K562 (cell line): ENCODE measurements around the gene P2RY8.

Experiments used
- CTCF ChIP-seq, 3 experiments: IDR thresholded peaks in 2 of 3; conservative IDR thresholded peaks in 1 of 3; 2 replicates each; pipeline ENCODE4 v1.5.1; 2011 to 2012; ENCODE audit warnings: low read length in 3 of 3, mild to moderate bottlenecking in 3 of 3, control low read depth in 2 of 3, improper control_type of control experiment in 1 of 3, inconsistent platforms in 1 of 3, low read depth in 1 of 3, mixed read lengths in 1 of 3, moderate library complexity in 1 of 3; ENCODE audit not compliant: insufficient read depth in 2 of 3
- EP300 ChIP-seq: IDR thresholded peaks from 2 replicates; pipeline ENCODE4 v1.6.1; 2012; ENCODE audit warnings: low read length, improper control_type of control experiment
- GTF2E2 ChIP-seq: fragments of 200-800 bp; sonication (Bioruptor generic); IDR thresholded peaks from 2 replicates; pipeline ENCODE4 v1.6.1; 2016; ENCODE audit warnings: missing genetic modification characterization, missing compliant biosample characterization
- MTA1 ChIP-seq: fragments of 450-650 bp; IDR thresholded peaks from 2 replicates; pipeline ENCODE4 v1.6.1; 2017; ENCODE audit warnings: borderline replicate concordance
- POLR2A ChIP-seq: fragments of 450-650 bp; conservative IDR thresholded peaks from 2 replicates; pipeline ENCODE4 v1.6.1; 2016

GRCh38 chrX:1518512-1518911, 18.5 kb downstream of the P2RY8 start:
- no peak for TF ChIP-seq EP300
- TF ChIP-seq MTA1 = no peak
- TF ChIP-seq CTCF (IDR thresholded peaks at IDR 0.05 in 2 of 3, conservative IDR thresholded peaks at IDR 0.05 in 1 of 3; ENCODE audit: insufficient read depth in 2 of 3, low read depth in 1 of 3, low read length in 3 of 3) = no peak
- no peak for TF ChIP-seq GTF2E2 (tag)
- no peak for TF ChIP-seq POLR2A
